Stimulated activated naive CD8-positive, alpha-beta T cell treated with anti-CD3 and anti-CD28 coated beads, Interleukin-15, Interleukin-2, amounts not matched to agents 100 ng/mL and 50 ng/mL, for 24 hours (primary cell): ENCODE results near the gene SDHAF1.

Experiments
- H3K27ac Mint-ChIP-seq: one replicate; pipeline ENCODE4 v1.8.0; 2021; ENCODE audit warnings: mild to moderate bottlenecking, mixed read lengths
- H3K27me3 Mint-ChIP-seq: one replicate; pipeline ENCODE4 v1.8.0; 2021; ENCODE audit warnings: mixed read lengths
- H3K36me3 Mint-ChIP-seq: one replicate; pipeline ENCODE4 v1.8.0; 2021; ENCODE audit warnings: low read depth, mixed read lengths
- H3K4me1 Mint-ChIP-seq: one replicate; pipeline ENCODE4 v1.8.0; 2021; ENCODE audit warnings: low read depth, mixed read lengths
- H3K4me3 Mint-ChIP-seq: one replicate; pipeline ENCODE4 v1.8.0; 2021; ENCODE audit warnings: mild to moderate bottlenecking, mixed read lengths
- H3K9me3 Mint-ChIP-seq: one replicate; pipeline ENCODE4 v1.8.0; 2021; ENCODE audit warnings: mixed read lengths

Gene SDHAF1

DNA sequence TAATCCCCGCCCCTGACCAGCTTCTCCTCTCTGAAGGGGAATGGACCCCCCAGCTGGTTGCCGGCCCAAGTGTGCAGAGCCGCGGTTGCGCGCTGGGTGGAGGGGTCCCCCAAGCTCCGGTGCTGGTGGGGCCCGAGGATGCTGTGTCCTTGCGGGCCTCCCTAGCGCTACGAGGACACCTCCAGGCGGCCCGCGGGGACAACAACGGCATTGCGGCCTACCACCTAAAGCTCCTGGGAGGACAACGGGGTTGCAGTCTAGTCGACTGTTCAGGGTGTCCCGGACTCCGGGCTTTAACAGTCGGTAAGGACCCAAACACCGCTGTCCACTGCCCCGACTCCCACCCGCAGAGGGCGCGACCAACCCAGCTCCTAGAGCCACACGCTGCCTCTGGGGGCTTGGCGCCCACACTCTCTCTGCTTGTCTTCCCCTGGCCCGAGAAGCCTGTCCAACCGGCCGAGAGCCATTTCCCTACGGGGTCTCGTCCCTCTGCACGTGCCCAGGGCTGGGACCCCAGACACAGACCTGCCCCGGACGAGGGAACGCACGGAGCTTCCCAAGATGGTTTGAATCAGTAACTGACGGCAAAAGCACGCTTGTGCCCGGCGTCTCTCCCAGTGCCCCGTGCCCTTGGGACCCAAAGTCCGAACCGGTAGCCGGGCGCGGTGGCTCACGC lies 927 bp upstream of the SDHAF1 start:
- peak overlapping the region; percentile 88 for H3K4me3 Mint-ChIP-seq
- peaks cover under 1% of the 10 kb centered on the region for H3K27me3 Mint-ChIP-seq
- H3K36me3 Mint-ChIP-seq = peaks cover 17% of the 10 kb centered on the region
- no peaks in the 10 kb centered on the region for H3K9me3 Mint-ChIP-seq
- peaks cover 30% of the 10 kb centered on the region for H3K4me1 Mint-ChIP-seq
- peak overlapping the region; percentile 65 for H3K27ac Mint-ChIP-seq

DNA sequence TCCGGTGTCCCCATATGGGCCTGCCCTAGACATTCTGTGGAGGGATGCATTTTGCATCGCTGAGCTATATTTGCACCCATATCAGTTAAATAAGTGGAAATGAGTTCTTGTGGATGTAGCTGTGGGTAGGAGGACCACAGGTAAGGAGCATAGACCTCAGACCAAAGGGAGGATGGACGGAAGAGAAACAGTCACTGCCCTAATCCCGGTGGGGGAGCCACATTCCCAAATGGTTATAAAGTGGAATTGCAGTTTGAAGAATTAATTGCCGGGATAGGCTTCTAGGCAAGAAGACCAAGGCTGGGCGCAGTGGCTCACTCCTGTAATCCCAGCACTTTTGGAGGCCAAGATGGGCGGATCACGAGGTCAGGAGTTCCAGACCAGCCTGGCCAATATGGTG lies 1.8 kb downstream of the SDHAF1 start:
- Mint-ChIP-seq H3K27me3 (no peaks in the 10 kb centered on the region), H3K4me1 (peaks cover 38% of the 10 kb centered on the region), H3K4me3 (peak overlapping the region; percentile 92), H3K9me3 (no peaks in the 10 kb centered on the region), H3K36me3 (peaks cover 26% of the 10 kb centered on the region), H3K27ac (peak overlapping the region; percentile 86)

DNA sequence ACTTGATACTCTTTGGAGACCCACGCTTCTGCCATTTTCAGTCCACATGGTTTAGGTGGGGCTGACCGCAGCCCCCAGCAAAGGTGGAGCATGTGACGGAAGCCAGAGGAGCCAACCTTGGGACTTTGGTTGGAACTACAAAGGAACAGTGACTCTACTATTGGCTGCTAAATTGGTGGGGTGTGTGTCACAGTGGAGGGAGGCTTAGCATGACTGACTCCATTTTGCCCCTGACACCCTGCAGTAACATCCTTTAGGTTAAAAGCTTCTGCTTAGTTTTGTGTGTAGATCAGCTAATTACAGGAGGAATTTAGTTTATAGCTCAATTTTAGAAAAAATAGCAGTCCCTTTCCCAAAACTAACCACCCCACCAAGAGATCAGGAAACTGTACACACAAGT lies 6.6 kb downstream of the SDHAF1 start:
- H3K9me3 Mint-ChIP-seq = no peaks in the 10 kb centered on the region
- H3K27ac Mint-ChIP-seq = no peak overlapping the region
- peaks cover 22% of the 10 kb centered on the region for H3K36me3 Mint-ChIP-seq
- H3K4me3 Mint-ChIP-seq = no peak overlapping the region
- no peaks in the 10 kb centered on the region for H3K27me3 Mint-ChIP-seq
- peaks cover 22% of the 10 kb centered on the region for H3K4me1 Mint-ChIP-seq

DNA sequence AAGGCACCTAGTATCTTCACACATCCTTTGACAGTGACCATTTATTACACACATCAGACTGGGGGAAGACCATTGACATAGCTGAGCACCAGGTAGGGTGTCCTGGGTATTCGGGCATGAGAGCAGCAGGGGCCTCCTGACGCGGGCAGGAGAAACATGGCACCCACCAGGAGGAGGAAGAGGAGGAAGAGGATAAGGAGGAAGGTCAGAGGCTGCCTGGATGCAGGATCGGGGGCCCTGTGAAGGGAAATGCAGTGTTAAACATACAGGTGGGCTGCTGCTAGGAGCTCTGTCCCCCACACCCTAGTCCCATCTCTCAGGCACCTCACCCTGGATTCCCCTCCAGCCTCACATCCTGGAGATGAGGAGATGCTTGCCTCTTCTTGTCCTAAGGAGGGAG lies 8.3 kb downstream of the SDHAF1 start:
- Mint-ChIP-seq H3K27ac (no peak overlapping the region), H3K27me3 (no peaks in the 10 kb centered on the region), H3K36me3 (peaks cover 10% of the 10 kb centered on the region), H3K9me3 (no peaks in the 10 kb centered on the region), H3K4me1 (peaks cover 9% of the 10 kb centered on the region), H3K4me3 (no peak overlapping the region)

DNA sequence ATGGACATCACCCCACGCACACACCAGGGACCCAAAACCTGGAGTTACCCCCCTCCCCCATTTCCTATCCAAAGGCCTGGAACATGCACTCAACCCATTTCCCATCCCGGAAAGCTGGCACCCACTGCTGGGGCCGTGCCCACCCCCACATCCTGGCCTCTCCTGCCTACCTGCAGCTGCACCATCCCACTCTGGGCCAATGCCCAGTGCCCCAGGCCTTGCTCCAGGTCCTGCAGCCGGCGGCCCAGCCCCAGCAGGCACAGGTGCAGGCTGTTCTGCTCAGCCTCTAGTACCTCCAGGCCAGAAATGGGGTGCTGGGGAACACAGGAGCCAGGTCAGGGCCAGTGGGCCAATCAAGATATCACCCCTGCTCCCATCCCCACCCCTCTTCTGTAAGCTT lies 12.0 kb downstream of the SDHAF1 start:
- peaks cover 11% of the 10 kb centered on the region for H3K4me1 Mint-ChIP-seq
- H3K27me3 Mint-ChIP-seq = no peaks in the 10 kb centered on the region
- H3K9me3 Mint-ChIP-seq = no peaks in the 10 kb centered on the region
- no peak overlapping the region for H3K27ac Mint-ChIP-seq
- no peaks in the 10 kb centered on the region for H3K36me3 Mint-ChIP-seq
- H3K4me3 Mint-ChIP-seq = no peak overlapping the region

DNA sequence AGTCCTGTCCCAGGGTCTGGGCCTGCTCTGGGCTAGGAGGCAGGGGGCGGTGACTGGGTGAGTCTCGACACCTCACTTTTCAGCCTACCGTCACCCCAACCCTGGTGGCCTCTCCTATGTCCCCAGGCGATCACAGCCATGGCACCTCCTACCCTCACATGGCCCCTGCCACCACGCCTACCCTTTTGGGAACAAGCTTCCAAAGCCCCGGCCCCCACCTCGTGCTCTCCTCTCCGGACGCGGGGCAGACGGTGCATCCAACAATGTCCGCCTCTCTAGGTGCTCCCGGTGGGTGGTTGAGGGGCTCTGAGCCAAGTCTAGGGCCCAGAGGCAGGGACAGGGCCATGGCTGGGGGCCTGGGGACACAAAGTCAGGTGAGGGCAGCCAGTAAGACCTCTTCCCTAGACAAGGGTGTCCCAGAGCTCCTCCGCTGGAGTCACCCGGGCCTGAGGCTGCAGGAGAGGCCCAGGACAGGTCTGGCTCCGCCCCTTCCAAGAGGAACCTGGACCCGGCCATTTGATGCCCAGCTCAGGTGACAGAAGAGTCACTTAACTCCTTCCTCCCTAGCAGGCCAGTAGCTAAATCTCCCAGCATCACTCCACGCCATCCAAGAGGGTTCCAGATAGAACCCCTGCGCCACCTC lies 13.5 kb downstream of the SDHAF1 start, which contains the start of gene SYNE4:
TSS of gene SYNE4 (minus strand) at position 478 of the 643 bp plus-strand sequence. CDS start at position 346, 132 bp downstream.
- no peaks in the 10 kb centered on the region for H3K9me3 Mint-ChIP-seq
- no peaks in the 10 kb centered on the region for H3K36me3 Mint-ChIP-seq
- H3K4me3 Mint-ChIP-seq = peak within 1 kb of the TSS; percentile 5
- H3K27ac Mint-ChIP-seq = no peak within 1 kb of the TSS
- H3K27me3 Mint-ChIP-seq = no peaks in the 10 kb centered on the region
- peaks cover 19% of the 10 kb centered on the region for H3K4me1 Mint-ChIP-seq

DNA sequence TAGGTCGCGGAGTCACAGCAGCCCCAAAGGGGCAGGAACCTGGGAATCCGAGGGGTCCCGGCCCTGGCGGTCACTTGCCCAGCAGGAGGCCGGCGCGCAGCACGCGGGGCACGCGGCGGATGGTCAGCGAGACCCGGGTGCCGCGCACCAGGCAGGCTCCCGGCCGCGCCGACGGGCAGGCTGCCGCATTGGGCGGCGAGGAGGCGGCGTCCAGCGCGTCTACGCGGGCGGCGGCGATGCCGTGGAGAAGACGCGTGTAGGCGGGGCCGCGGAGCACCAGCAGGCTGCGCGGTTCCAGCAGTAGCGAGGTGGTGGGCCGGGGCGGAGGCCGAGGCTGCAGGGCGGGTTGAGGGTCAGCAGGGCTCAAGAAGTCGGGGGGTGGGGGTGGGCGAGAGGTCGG lies 14.2 kb downstream of the SDHAF1 start:
- no peaks in the 10 kb centered on the region for H3K9me3 Mint-ChIP-seq
- no peaks in the 10 kb centered on the region for H3K27me3 Mint-ChIP-seq

DNA sequence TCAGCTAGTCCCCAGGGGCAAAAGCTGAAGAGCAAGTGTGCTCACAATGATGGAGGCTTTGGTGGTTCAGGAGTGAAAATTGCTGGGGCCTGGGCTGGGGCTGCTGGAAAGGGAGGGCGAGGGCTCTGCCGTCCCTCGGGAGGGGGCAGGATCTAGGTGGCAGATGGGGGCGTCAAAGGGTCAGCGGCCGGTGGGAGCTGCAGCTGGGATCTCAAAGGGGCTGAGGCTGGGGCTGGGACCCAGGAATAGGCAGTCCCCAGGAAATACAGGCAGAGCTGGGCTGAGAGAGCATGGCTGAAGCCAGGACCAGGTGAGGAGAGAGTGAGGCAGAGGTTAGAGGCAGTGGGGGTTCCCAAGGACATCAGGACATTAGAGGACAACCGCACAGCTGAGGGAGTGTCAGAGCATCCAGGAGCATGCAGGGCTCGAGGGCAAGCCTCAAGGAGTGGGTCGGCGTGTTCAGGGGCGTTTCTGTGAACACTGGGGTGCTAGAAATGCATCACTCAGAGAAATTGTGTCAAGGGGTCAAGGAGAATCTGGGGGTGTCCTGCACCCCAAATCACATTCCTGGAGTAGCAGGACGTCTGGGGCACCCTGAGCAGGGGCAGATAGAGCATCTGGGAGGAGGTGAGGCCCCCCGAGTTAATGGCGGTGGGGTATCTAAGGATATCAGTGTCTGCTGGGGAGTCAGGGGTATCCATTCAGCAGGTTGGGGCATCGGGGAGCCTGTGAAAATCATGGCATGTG lies 14.8 kb downstream of the SDHAF1 start:
- Mint-ChIP-seq H3K4me3 (peak overlapping the region; percentile 4), H3K36me3 (no peaks in the 10 kb centered on the region), H3K9me3 (no peaks in the 10 kb centered on the region), H3K4me1 (peaks cover 32% of the 10 kb centered on the region), H3K27me3 (no peaks in the 10 kb centered on the region), H3K27ac (no peak overlapping the region)

More for the DNA sequence above, 14.2 kb downstream of the SDHAF1 start:
- no peak overlapping the region for H3K27ac Mint-ChIP-seq
- H3K36me3 Mint-ChIP-seq = no peaks in the 10 kb centered on the region
- peaks cover 26% of the 10 kb centered on the region for H3K4me1 Mint-ChIP-seq
- no peak overlapping the region for H3K4me3 Mint-ChIP-seq

DNA sequence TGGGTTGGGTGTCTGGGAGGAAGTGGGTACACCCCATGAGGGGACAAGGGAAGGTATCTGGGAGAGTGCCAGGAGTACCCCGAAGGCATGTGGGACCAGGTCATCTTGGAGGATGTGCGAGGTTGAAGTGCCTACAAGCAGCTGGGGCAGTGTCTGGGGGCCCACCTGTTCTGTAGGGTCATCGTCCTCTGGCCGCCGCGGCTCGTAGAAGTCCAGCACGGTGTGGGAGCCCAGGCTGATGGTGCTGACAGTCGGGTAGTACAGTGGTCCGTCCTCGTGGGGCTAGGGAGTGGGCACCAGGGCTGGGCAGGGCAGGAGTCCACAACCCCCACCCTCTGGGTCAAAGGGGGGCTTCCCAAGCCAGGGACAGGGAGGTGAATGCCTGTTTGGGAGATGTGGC lies 15.4 kb downstream of the SDHAF1 start:
- Mint-ChIP-seq H3K27ac (no peak overlapping the region), H3K4me1 (peaks cover 38% of the 10 kb centered on the region), H3K9me3 (no peaks in the 10 kb centered on the region), H3K36me3 (no peaks in the 10 kb centered on the region), H3K27me3 (no peaks in the 10 kb centered on the region), H3K4me3 (no peak overlapping the region)

DNA sequence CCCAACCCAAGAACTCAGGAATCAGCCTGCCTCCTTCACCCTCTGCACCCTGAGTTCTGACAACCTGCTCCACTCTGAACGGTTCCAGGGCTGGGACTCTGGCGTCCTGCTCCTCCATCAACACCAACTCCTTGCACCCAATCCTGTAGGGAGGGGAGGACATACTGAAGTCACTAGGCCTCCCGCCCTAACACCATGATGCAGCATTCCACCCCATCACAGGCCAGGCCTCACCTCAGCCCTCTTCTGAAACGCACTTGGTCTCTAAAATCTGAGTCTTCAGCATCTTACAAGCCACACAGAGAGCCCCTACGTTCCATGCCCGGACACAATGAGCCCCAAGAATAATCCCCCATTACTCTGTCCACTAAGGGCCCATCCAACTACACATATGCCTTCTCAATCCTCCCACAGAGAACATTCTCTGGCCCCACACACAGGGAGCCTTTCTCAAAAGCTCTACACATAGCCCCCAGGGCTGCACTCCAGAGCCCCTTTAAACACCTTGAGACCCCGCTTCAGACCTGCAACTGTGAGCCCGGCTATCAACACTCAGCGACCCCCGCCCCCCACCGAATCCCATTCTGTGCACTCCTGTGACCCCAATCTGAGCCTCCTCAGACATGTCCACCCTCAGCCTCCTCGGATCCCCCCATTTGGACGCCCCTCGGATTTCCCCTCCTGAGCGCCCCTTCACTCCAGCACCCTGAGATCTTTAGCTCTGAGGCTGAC lies 18.5 kb downstream of the SDHAF1 start:
- Mint-ChIP-seq H3K27ac (peak overlapping the region; percentile 94), H3K36me3 (no peaks in the 10 kb centered on the region), H3K27me3 (no peaks in the 10 kb centered on the region), H3K4me1 (peaks cover 42% of the 10 kb centered on the region), H3K9me3 (no peaks in the 10 kb centered on the region), H3K4me3 (peak overlapping the region; percentile 92)

DNA sequence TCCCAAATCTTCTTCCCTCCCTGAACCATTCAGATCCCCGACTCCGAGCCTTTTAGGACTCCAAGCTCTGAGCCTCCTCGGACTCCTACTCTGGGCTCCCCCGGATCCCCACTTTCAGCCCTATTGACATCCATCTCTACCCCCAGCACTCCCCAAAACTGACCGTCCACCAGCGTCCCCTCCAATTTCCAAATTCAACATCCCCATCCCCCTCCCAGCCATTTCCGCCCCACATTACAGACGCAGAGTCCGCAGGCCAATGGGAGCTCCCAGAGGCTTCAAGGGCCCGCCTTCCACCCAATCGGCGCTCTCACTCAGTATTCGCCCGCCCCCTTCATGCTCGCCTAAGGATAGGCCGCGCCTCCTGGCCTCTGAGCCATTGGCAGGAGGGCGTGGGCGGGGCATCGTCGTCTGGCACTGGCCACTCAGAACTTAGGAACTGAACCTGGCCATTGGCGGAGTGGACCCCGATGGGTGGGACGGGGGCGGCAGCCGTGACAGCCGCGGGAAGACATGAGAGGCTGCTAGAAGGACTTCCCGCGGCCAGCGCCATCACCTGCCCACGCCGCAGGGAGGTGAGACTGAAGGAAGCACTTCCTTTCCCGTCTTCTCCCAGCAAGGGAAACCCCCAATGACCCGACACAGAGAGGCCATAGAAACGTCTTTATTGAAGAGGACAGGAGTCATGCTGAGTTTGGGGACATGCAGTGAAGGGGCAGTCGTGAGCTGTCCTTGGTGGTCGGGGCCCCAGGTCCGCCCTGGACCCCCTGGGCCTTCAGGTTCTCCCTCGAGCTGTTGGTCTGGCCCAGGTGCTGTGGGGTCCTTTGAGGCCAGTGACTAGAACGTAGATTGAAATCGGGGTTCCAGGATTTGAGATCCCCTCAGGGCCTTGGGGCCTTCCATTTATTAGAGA lies 19.3 kb downstream of the SDHAF1 start, which contains the start of gene ALKBH6:
TSS of gene ALKBH6 (minus strand) at position 202 of the 913 bp plus-strand sequence. CDS start 816 bp downstream, outside the sequence.
- Mint-ChIP-seq H3K27ac (peak within 1 kb of the TSS; percentile 94), H3K4me1 (peaks cover 38% of the 10 kb centered on the region), H3K36me3 (no peaks in the 10 kb centered on the region), H3K27me3 (no peaks in the 10 kb centered on the region), H3K9me3 (no peaks in the 10 kb centered on the region), H3K4me3 (peak within 1 kb of the TSS; percentile 92)

DNA sequence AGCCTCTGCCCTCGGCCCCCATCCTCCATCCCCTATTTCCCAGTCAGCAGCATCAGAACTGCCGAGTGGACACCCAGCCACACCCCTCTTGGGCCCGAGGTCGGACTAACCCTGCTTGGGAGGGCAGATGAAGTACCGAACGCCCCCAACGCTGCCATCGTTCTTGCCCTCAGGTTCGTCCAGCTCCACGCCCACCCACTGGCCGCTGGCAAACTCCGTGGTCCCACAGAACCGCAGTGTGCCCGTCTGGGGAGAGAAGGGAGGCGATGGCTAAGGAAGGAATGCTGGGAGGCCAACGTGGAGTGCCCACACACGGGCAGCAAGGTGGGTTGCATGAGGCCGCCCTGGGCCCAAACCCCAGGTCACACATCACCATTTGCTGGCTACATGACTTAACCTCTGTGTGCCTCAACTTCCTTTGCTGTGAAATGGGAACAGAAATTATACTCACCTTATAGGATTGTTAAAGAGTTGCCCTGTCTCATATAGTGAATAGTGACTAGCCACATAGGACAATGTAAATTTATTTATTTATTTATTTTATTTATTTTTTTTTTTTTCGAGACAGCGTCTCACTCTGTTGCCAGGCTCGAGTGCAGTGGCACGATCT lies 24.2 kb downstream of the SDHAF1 start:
- peaks cover 20% of the 10 kb centered on the region for H3K36me3 Mint-ChIP-seq
- no peaks in the 10 kb centered on the region for H3K9me3 Mint-ChIP-seq

DNA sequence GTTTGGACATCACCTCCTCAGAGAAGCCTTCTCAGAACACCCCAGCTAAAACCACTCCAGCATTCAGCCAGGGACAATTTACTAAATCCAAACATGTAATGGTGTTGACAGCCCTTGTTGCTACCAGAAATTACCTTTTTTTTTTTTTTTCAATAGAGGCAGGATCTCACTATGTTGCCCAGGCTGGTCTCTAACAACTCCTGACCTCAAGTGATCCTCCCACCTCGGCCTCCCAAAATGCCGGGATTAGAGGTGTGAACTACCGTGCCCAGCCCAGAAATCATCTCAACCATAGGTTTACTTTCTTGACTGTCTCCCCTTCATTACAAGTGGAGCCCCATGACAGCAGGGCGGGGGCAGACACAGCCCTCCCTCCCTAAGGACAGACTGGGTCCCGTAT lies 28.4 kb downstream of the SDHAF1 start:
- H3K27ac Mint-ChIP-seq = no peak overlapping the region
- H3K9me3 Mint-ChIP-seq = no peaks in the 10 kb centered on the region
- no peaks in the 10 kb centered on the region for H3K27me3 Mint-ChIP-seq
- H3K4me3 Mint-ChIP-seq = no peak overlapping the region
- no peaks in the 10 kb centered on the region for H3K4me1 Mint-ChIP-seq
- peaks cover 25% of the 10 kb centered on the region for H3K36me3 Mint-ChIP-seq

More for the DNA sequence above, 24.2 kb downstream of the SDHAF1 start:
- no peak overlapping the region for H3K27ac Mint-ChIP-seq
- no peak overlapping the region for H3K4me3 Mint-ChIP-seq
- no peaks in the 10 kb centered on the region for H3K27me3 Mint-ChIP-seq
- H3K4me1 Mint-ChIP-seq = peaks cover 17% of the 10 kb centered on the region
